ENCODE measurements around the gene MICALL2.

MICALL2 gene

GRCh38 chr7:1431634-1432380, 27.5 kb downstream of the MICALL2 start:
- no peak for DNase-seq

- no peak for DNase-seq
Measured at GRCh38 chr7:1431226-1431625, 28.0 kb downstream of the MICALL2 start.

GRCh38 chr7:1430056-1430845, 29.0 kb downstream of the MICALL2 start:
- DNase-seq = no peak

- no peak for DNase-seq
Measured at GRCh38 chr7:1428941-1429501, 30.2 kb downstream of the MICALL2 start.

GRCh38 chr7:1427064-1427657, 32.1 kb downstream of the MICALL2 start:
- DNase-seq = no peak

GRCh38 chr7:1426474-1426873, 32.8 kb downstream of the MICALL2 start:
- DNase-seq = no peak

GRCh38 chr7:1425292-1426136, 33.8 kb downstream of the MICALL2 start:
- no peak for DNase-seq

- DNase-seq = no peak
Measured at GRCh38 chr7:1424041-1424440, 35.2 kb downstream of the MICALL2 start.

- no peak for DNase-seq
Measured at GRCh38 chr7:1423264-1423811, 35.9 kb downstream of the MICALL2 start.

- DNase-seq = no peak
Measured at GRCh38 chr7:1422512-1423263, 36.6 kb downstream of the MICALL2 start.

GRCh38 chr7:1421946-1422345, 37.3 kb downstream of the MICALL2 start:
- no peak for DNase-seq

- no peak for DNase-seq
Measured at GRCh38 chr7:1421020-1421790, 38.1 kb downstream of the MICALL2 start.

- DNase-seq = no peak
Measured at GRCh38 chr7:1419688-1420087, 39.6 kb downstream of the MICALL2 start.

- no peak for DNase-seq
Measured at GRCh38 chr7:1419310-1419634, 40.0 kb downstream of the MICALL2 start.

GRCh38 chr7:1418505-1419309, 40.6 kb downstream of the MICALL2 start:
- DNase-seq = no peak

GRCh38 chr7:1415389-1415990, 43.8 kb downstream of the MICALL2 start:
- no peak for DNase-seq

- no peak for DNase-seq
Measured at GRCh38 chr7:1413936-1414639, 45.2 kb downstream of the MICALL2 start.

- DNase-seq = peak; percentile 91
Measured at GRCh38 chr7:1412322-1413261, 46.7 kb downstream of the MICALL2 start.

Data from activated CD4-positive, alpha-beta T cell treated with anti-CD3 and anti-CD28 coated beads, Interleukin-2, amount 50 U/mL, for 1 hour (primary cell).